HG02885 (cell line): ENCODE results near the gene WDFY1.

Experiments
- ATAC-seq: cut with Tn5 transposase; IDR thresholded peaks from one replicate; pipeline ENCODE4 v1.9.1; 2021; ENCODE audit warnings: mild to moderate bottlenecking; ENCODE audit not compliant: unreplicated experiment, poor library complexity

Gene WDFY1

DNA sequence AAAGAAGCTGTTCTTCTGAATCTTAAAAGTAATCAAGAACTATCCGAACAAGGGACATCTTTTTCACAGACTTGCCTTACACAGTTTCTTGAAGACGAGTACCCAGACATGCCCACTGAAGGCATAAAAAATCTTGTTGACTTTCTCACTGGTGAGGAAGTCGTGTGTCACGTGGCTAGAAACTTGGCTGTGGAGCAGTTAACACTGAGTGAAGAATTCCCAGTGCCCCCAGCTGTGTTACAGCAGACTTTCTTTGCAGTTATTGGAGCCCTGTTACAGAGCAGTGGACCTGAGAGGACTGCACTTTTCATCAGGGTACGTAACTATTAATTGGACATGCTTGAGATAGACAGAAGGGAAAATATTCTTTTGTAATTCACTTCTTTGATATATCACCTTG, 14.6 kb upstream of the WDFY1 start:
- ATAC-seq = no peak

DNA sequence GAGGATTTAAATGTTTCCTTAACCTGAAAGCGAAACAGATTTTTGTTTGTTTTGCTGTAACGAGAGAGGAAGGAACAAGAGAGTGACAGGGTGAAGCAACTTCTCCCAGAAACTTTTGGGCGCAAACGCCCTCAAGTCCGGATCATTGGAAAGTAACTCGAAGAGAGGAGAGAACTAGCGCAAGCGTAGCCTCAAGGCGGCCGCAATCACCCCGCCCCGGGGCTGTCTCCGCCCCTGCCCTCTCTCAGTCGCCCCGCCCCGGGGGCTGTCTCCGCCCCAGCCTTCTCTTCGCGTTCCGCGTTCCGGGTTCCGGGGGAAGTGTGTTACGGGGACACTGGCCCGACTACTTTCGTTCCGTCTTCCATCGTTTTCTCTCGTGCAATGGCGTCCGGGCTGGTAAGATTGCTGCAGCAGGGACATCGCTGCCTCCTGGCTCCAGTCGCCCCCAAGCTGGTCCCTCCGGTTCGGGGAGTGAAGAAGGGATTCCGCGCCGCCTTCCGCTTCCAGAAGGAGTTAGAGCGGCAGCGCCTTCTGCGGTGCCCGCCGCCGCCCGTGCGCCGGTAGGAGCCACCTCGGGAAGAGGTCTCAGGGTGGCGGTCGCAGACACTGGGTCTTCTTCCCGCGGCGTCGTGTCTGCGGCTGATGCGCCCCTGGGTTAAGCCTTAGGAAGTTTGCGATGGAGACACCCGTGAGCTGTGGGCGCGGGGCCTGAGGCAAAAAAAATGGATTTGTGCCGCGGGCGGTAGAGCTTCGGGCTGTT, 12.1 kb upstream of the WDFY1 start, which contains the start of gene MRPL44:
TSS of gene MRPL44 (plus strand) at position 372 of the 760 bp plus-strand sequence. CDS start at position 382, 10 bp downstream.
- ATAC-seq = peak; percentile 89

DNA sequence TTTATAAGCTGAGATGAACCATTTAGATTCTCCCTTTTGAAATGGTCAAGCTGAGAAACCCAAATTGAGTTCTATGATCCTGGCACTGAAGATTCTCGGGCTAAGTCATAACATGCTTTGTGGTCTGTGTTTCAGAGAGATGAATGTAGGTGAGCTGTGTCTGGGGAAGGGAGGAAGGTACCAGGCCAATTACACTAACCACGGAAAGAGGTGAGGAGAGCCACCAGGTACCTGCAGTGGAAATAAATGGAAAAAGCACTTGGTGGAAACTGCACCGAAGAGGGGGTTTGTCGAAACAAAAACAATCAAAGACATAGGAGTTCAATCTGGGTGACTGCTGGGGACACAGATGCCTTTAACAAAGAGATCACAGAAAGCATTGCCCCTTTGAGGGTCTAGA, 11.2 kb upstream of the WDFY1 start:
- peak; percentile 35 for ATAC-seq

- no peak for ATAC-seq
Measured at GRCh38 chr2:223954401-223954800, 9.3 kb upstream of the WDFY1 start.

DNA sequence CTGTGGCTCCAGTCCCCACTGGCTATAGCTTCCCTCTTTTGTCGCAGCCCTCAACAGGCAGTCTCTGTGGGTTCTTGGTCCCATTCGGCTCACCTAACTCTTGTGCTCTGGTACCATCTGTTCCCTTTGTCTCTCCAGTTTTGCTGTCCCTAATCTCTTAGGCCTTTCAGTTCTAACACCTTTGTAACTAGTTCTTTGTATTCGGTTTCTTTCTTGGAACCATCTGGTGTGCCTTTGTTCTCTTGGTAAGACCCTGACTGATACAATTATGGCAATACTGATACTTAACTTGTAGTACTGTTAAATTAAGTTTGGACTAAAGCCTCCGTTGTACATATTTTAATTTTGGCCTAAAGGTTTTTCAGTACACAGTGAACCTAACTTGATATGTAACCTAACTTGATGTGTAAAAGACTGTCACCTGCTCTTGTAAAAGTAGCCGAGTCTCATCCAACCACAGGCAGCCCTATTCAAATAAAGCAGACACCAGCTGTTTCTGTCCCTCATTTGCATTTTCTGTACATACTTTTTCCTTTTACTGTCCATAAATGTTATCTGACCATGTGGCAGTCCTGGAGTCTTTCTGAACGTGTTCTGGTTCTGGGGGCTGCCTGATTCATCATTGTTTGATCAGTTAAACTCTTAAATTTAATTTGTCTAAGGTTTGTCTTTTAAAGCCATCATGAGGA, 7.3 kb upstream of the WDFY1 start:
- peak; percentile 54 for ATAC-seq

- no peak for ATAC-seq
Measured at GRCh38 chr2:223950448-223951347, 5.6 kb upstream of the WDFY1 start.

GRCh38 chr2:223949241-223949840, 4.2 kb upstream of the WDFY1 start:
- ATAC-seq = no peak

DNA sequence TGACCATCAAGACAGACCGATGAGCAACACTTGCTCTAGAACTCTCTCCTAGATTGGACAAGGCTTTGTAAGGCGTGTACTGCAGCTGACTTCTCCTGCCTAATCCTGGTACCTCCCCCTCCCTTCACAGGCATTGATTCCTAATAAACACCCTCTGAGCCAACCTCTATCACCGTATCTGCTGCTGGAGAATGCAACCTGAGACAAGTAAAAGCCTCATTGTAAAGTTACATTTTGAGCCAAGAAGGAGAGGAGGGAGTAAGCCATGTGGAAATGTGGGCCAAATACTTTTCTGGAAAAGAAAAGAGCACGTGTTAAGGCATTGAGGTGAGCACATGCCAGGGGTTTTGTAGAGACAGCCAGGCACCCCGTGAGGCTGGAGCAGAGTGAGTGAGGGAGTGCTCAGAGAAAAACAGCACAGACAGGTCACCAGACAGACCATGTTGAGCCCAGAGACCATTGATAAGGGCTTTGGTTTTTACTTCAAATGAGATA, 2.6 kb upstream of the WDFY1 start:
- no peak for ATAC-seq

DNA sequence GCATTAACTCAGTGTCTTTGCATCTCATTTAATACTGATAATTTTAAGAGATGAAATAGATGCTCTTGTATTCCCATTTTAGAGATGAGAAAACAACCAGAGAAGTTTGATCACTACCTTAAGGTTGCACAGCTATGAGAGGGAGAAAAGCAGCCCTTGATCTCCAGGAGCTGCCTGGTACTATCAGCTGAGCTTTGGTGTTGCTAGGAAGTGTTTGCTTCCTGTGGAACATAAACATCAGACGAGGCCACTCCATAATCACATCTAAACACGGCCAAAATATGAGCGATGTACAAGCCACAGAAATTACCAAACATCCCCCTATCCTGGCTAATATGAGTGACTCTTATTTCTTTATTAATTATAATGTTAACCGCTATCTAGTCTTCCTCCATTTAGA, 620 bp upstream of the WDFY1 start:
- no peak for ATAC-seq

- ATAC-seq = peak; percentile 15
Measured at GRCh38 chr2:223944166-223944702, 901 bp downstream of the WDFY1 start.

DNA sequence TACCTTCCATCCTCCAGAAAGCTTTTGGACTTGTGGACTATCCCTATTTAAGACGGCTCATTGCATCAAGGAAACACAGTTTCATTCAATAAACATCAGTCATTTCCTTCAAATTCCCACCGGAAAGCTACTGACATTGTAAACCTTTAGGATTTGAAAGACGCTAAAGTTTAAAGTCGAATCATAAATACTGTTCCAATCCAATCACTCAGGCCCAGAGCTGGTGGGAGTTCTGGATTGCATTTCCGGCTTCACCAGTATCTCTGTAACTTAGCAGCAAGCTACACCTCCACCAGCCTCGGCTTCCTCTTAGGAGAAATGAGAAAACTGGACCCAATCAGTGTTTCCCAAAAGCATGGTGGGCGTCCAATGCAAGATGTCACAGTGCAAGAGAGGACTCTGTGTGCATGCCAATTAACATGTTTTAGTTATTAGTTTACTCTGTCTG, 1.6 kb downstream of the WDFY1 start:
- ATAC-seq = no peak

- no peak for ATAC-seq
Measured at GRCh38 chr2:223943135-223943534, 2.0 kb downstream of the WDFY1 start.

- ATAC-seq = peak; percentile 68
Measured at GRCh38 chr2:223941579-223942277, 3.4 kb downstream of the WDFY1 start.

DNA sequence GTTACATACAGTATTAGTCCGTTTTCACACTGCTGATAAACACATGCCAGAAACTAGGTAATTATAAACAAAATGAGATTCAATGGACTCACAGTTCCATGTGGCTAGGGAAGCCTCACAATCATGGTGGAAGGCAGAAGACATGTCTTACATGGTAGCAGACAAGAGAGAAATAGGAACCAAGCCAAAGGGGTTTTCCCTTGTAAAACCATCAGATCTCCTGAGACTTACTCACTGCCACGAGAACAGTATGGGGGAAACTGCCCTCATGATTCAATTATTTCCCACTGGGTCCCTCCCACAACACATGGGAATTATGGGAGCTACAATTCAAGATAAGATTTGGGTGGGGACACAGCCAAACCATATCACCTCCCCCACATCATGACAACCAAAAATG, 5.7 kb downstream of the WDFY1 start:
- peak; percentile 27 for ATAC-seq

DNA sequence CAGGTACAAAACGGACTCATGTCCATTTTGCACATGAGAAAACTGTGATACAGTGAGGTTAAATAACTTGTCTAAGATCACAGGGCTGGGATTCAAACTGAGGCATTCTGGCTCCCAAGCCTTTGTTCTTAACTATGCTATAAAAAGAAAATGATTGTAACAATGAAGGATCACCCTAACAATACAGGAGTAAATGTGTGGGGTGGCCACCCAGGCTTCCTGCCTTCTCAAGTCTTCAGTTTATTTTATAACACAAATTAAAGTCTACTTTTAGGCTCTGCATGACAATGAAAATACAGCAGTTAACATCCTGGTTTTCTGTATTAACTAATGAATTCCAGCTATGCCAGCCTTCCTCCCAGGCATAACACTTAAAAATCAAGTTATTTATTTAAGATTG, 7.6 kb downstream of the WDFY1 start:
- ATAC-seq = no peak

- ATAC-seq = peak; percentile 25
Measured at GRCh38 chr2:223936862-223937326, 8.2 kb downstream of the WDFY1 start.

DNA sequence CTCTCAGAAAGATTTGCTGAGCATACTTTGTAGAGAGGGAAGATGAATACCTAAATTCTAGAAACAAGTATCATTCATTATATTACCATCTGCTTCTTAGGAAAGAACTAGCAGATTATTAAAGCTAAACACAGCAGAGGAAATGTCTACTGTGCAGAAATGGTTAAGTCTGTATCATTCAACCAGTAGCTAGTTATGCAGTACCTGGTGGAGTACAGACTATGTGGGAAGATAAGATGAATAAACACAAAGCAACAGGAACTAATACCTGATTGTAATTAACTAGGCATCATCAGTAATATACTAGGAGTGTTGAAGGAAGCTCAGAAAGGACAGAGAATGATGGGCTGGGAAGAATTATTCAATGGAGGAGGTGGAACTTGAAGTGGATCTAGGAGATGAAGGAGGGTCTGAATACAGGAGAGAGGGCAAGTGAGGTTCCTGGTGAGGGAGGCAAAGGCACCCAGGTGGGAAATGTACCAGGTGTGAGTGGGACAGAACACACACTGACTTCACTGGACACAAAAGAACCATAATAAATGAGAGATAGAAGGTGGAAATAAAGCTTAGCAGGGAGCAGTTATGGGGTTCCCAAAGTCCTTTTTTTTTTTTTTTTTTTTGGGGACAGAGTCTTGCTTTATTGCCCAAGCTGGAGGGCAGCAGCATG, 9.5 kb downstream of the WDFY1 start:
- ATAC-seq = no peak

DNA sequence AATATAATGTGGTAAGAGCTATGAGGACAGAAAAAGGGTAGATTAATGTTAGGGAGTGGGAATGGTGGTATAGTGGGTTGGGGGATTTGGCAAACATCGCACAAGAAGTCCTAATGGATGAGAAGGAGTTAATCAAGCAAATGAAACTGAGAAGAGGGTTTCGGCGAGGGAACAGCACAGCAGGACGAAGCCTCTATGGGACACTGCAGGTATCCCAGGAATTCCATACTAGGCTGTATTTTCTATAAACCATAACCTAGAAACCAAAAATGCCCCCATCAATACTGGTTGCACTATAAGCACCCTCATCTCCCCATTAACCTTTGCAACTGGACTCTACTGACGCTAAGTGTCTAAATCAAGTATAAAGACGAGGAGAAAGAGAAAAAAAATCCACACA, 10.3 kb downstream of the WDFY1 start:
- ATAC-seq = no peak
